WERI-Rb-1 (cell line): ENCODE results near the gene C16orf95.
"Not testable (repeated sequence)": the region's sequence is repeated elsewhere in the genome, so short reads cannot be mapped to it uniquely, and the experiment has no call there.

Experiments used
- DNase-seq: peaks from one replicate; pipeline ENCODE4 v3.0.0-alpha.2; 2020
- H3K27ac ChIP-seq: fragments of 250-450 bp; sonication (Bioruptor Pico); 2 replicates; pipeline ENCODE4 v1.5.1; 2020; ENCODE audit warnings: mild to moderate bottlenecking, moderate library complexity
- H3K27me3 ChIP-seq: fragments of 250-450 bp; sonication (Bioruptor Pico); 2 replicates; pipeline ENCODE4 v1.5.1; 2021; ENCODE audit warnings: mild to moderate bottlenecking, low read depth, moderate library complexity; ENCODE audit not compliant: insufficient read depth, severe bottlenecking
- H3K36me3 ChIP-seq: fragments of 250-450 bp; sonication (Bioruptor Pico); 2 replicates; pipeline ENCODE4 v1.5.1; 2020; ENCODE audit warnings: mild to moderate bottlenecking, moderate library complexity
- H3K4me3 ChIP-seq: 2 replicates; pipeline ENCODE4 v1.5.1; 2011; ENCODE audit warnings: low read depth, mild to moderate bottlenecking, control low read depth, low read length
- H3K9me3 ChIP-seq: fragments of 250-450 bp; sonication (Bioruptor Pico); 2 replicates; pipeline ENCODE4 v1.5.1; 2021; ENCODE audit warnings: mild to moderate bottlenecking, moderate library complexity; ENCODE audit not compliant: severe bottlenecking
- CTCF ChIP-seq: IDR thresholded peaks from 2 replicates; pipeline ENCODE4 v1.5.1; 2011; ENCODE audit warnings: low read depth, mild to moderate bottlenecking, control low read depth, inconsistent platforms, low read length

C16orf95 gene

DNA sequence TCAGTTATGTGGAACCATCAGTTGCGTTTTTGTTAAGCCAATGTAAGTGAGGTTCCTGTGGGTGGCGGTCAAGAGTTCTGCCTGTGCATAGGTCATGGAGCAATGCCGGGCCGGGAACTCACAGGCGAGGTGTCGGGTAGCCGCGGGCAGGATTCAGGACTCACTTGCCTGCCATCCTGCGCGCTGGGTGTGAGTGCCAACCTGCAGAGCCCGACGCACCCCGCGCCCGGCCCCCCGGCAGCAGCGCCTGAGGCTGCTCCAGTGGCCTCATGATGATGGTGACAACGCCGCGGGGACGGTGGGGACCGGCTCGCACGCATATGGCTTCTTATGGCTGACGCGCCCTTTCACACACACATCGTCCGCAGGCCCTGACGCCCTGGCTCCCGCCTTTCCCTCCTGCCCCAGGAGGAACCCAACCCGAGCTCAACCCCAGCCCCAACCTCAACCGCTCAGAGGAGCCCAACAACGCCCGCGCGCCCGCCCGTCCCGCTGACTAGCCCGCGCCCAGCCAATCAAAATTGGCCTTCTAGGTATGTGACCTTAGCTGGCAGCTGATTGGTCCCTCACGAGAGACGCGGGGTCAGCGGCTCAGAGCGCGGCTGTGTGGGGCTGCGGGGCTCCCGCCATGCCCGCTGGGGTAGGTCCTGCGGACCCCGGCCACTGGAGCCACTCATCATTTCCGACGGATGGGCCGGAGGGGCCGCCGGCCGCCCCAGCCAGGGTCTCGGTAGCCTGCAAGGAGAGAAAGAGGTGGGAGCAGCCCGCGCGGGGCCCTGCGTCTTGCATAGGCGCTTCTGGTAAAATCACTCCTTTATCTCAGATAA lies at the start of gene C16orf95:
C16orf95 (minus strand) TSS at position 470 of the 827 bp plus-strand sequence; CDS start at position 320, 150 bp downstream.
- peak; percentile 45 for TF ChIP-seq CTCF
- no peaks in the 10 kb centered on the region for H3K27me3 ChIP-seq
- H3K9me3 ChIP-seq = no peaks in the 10 kb centered on the region
- no peaks in the 10 kb centered on the region for H3K36me3 ChIP-seq
- DNase-seq = peak; percentile 91
- peak within 1 kb of the TSS; percentile 85 for H3K4me3 ChIP-seq
- peak within 1 kb of the TSS; percentile 98 for H3K27ac ChIP-seq

GRCh38 chr16:87366930-87367329 lies 49.7 kb upstream of the C16orf95 start:
- Histone ChIP-seq H3K4me3 (no peak overlapping the region), H3K27me3 (no peaks in the 10 kb centered on the region), H3K27ac (no peak overlapping the region), H3K36me3 (peaks cover 6% of the 10 kb centered on the region; the same call in 1 of the 2 replicates), H3K9me3 (no peaks in the 10 kb centered on the region)
- no peak for DNase-seq
- no peak for TF ChIP-seq CTCF

DNA sequence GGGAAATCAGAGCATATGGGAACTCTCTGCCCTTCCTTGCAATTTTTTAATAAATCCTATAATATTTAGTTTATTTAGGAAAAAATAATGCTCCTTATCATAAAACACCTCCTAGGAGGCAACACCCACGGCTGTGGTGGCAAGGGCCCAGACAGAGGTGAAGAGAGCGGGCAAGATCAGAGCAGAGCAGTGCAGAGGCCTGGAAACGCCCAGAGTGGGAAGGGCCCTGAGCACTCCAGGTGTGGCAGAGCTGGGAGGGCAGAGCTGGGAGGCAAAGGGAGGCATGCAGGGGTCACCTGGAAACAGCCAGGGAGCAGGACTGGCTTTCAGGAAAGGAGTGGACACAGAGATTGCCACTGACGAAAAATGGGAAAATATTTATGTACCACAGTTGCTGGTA lies 49.1 kb upstream of the C16orf95 start:
- Histone ChIP-seq H3K36me3 (peaks cover 12% of the 10 kb centered on the region; the same call in 1 of the 2 replicates), H3K27me3 (no peaks in the 10 kb centered on the region), H3K4me3 (no peak overlapping the region), H3K27ac (no peak overlapping the region), H3K9me3 (no peaks in the 10 kb centered on the region)
- DNase-seq = no peak
- no peak for TF ChIP-seq CTCF

DNA sequence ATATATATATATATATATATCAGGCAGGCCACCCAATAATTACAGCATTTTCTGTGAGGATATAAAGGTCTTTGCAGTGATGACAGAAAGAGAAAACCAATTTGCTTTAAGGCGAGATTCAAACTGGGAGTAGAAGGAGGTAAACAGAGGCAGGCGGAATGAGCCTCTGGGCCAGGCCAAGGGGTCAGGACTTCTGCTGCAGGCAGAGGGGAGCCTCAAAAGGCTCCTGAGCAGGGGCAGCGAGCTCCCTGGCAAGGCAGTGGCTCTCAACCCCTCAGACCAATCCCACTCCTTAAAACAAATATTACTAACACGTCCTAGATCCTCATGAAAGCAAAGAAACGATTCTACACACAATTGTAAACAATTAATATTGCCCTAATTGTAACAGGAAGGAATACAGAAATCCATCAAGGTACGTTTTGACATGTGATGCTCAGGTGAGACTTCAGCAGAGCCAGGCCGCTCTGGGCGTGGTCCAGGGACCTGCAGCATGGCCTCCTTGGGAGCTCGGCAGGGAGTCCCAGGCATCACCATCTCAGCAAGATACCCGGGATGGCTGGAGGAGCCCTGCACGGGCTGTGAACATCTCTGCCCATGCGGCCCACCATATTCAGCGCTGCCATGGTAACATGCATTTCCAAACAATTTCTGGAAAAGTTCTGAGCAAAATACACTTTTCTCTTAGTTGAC lies 48.0 kb upstream of the C16orf95 start:
- peaks cover 12% of the 10 kb centered on the region; the same call in 1 of the 2 replicates for H3K36me3 ChIP-seq
- no peak for TF ChIP-seq CTCF
- no peak for DNase-seq

DNA sequence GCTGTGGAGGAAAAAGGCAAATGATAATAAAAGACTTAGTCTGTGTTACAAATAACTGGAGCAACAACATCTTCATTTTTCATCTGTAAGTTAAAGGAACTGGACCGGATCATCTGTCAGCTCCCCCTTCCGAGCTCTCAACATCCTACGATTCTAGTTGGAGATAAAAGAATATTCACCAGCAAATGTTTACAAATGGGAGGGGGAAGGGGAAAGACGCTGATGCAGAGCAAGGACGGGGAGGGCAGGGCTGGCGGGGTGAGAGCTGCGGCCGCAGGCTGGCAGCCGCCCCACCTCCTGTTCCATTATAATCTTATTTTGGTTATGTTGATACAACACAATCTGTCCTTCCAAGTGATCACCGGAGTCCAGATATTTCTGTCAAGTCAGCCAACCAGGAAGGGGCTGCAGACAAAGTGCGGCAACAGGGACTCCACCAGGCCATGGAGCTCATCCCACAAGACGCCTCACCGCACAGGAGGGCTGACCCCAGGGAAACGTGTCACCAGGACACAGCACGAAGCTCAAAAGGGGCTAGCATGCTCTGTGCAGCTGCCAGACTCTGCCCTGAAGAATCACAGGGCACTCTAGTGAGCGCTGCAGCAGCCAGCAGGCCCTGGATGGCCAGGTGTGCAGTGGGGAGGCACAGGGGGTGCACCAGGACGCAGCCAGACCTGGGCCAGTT lies 46.7 kb upstream of the C16orf95 start:
- TF ChIP-seq CTCF = no peak
- Histone ChIP-seq H3K4me3 (peak overlapping the region; percentile 8), H3K36me3 (peaks cover 22% of the 10 kb centered on the region), H3K9me3 (no peaks in the 10 kb centered on the region), H3K27me3 (no peaks in the 10 kb centered on the region), H3K27ac (peak overlapping the region; percentile 67)
- DNase-seq = peak; percentile 27

More for the DNA sequence above, 48.0 kb upstream of the C16orf95 start:
- H3K27me3 ChIP-seq = no peaks in the 10 kb centered on the region
- no peak overlapping the region for H3K4me3 ChIP-seq
- H3K27ac ChIP-seq = no peak overlapping the region
- no peaks in the 10 kb centered on the region for H3K9me3 ChIP-seq

GRCh38 chr16:87362828-87363559 lies 45.8 kb upstream of the C16orf95 start:
- peak overlapping the region; percentile 67 for H3K27ac ChIP-seq
- peaks cover 26% of the 10 kb centered on the region for H3K36me3 ChIP-seq
- not testable (repeated sequence) for H3K9me3 ChIP-seq, DNase-seq, H3K4me3 ChIP-seq, H3K27me3 ChIP-seq
